ENCODE results near the gene SETD3. TPM values are rescaled to one million over a fixed set of nuclear protein-coding genes. Genes with fewer than 3 reads are reported as not detected.

The SETD3 gene
- total and polyA plus RNA-seq, 10 of the 15 experiments (the other 5 are each of a cell fraction or from before 2014, with no cell fraction given): 11.3 to 44.2 (median 36.5) TPM

DNA sequence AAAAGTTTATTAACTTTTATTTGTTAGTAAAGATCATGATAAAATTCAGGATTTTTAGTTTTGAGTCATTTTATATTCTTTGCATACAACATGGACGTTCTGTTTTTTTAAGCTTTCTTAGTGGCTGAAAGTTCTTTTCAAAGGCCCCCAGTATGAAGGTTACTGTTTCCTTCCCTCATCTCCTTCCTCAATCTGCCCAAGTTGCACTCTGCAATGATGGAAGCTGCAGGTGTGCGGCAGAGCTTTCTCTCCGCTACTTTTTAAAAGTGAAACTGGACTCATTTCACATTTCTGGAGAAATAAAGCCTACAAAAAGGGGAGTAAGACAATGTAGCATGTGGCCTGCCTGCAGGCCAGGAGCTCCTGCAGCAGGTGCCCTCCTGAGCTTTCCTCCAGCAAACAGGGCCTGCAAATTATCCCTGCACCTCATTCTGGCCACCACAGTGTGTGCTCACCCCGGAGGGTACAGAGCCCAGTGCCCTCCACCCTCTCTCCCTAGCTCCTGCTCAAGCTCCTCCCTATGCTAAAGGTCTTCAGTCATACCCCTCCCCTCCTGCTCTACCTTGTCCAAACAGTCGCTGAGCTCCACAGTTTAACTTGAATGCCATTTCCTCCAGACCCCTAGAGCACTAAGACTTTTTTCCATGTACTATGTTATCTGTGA lies 78.9 kb downstream of the SETD3 start (continued):
- TF ChIP-seq, protein P1, sequence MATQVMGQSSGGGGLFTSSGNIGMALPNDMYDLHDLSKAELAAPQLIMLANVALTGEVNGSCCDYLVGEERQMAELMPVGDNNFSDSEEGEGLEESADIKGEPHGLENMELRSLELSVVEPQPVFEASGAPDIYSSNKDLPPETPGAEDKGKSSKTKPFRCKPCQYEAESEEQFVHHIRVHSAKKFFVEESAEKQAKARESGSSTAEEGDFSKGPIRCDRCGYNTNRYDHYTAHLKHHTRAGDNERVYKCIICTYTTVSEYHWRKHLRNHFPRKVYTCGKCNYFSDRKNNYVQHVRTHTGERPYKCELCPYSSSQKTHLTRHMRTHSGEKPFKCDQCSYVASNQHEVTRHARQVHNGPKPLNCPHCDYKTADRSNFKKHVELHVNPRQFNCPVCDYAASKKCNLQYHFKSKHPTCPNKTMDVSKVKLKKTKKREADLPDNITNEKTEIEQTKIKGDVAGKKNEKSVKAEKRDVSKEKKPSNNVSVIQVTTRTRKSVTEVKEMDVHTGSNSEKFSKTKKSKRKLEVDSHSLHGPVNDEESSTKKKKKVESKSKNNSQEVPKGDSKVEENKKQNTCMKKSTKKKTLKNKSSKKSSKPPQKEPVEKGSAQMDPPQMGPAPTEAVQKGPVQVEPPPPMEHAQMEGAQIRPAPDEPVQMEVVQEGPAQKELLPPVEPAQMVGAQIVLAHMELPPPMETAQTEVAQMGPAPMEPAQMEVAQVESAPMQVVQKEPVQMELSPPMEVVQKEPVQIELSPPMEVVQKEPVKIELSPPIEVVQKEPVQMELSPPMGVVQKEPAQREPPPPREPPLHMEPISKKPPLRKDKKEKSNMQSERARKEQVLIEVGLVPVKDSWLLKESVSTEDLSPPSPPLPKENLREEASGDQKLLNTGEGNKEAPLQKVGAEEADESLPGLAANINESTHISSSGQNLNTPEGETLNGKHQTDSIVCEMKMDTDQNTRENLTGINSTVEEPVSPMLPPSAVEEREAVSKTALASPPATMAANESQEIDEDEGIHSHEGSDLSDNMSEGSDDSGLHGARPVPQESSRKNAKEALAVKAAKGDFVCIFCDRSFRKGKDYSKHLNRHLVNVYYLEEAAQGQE (IDR thresholded peaks at IDR 0.05; ENCODE audit: low read depth, low read length): no peak
- TF ChIP-seq MTA3 (IDR thresholded peaks at IDR 0.05; ENCODE audit: borderline replicate concordance, low read length): no peak
- no peak for TF ChIP-seq RUNX3 (IDR thresholded peaks at IDR 0.05; ENCODE audit: low read length)

DNA sequence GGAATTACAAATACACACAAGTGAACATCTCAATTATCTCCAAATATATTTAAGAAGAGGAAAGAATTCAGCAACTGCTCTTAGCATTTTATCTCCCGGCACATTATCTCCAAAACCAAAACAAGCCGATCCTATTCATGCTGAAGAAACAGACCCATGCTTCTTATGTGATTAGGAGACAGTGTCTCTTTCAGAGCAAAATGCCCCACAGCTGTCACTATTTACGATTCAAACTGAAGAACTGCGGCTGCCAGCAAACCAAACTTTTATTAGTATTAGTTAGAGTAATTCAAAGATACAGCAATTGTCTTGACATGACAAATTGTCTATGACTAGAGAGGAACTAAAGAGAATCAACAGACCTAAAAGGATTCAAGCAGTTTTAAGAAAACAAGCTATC lies 79.4 kb downstream of the SETD3 start:
- H3K9me3 ChIP-seq (replicated peaks; ENCODE audit: control insufficient read depth, insufficient read depth, low read length): no peaks in the 10 kb centered on the region
- ChIA-PET CTCF (interaction anchor here (1.0 to 4.2 kb wide), 7 partner anchors 8 to 16 kb away, joined by 3 to 29 read pairs (median 5); no protein-coding TSS in a partner anchor), SMC1A (ENCODE audit: uncharacterized antibody, unreplicated experiment) (interaction anchor here (1.0 to 1.4 kb wide), 2 partner anchors 12 to 18 kb away, joined by 3 read pairs; no protein-coding TSS in a partner anchor), POLR2A (no interaction called here), RAD21 (ENCODE audit: unreplicated experiment) (interaction anchor here (1.1 kb wide), 1 partner anchor 15 kb away, joined by 3 read pairs; no protein-coding TSS in a partner anchor)
- H3K79me2 ChIP-seq (ENCODE audit: control insufficient read depth, insufficient read depth, low read length): no peaks in the 10 kb centered on the region
- in situ Hi-C loops (cut with MboI): no loop called here
- DNase-seq (ENCODE audit: low read depth, low spot score) (no peak), ATAC-seq (no peak), FAIRE-seq (no peak)
- no peak overlapping the region for H3K4me3 ChIP-seq
- WGBS (ENCODE audit: insufficient coverage, insufficient replicate concordance, low lambda C conversion rate, missing lambda C conversion rate): 99% methylated on average over 4 of the region's 4 CpGs
- H3K9ac ChIP-seq (ENCODE audit: control insufficient read depth, insufficient read depth, low read length): no peak overlapping the region
- no peaks in the 10 kb centered on the region for H4K20me1 ChIP-seq (ENCODE audit: control insufficient read depth, insufficient read depth)
- peaks cover 3% of the 10 kb centered on the region; the same call in 1 of the 2 replicates for H3K4me1 ChIP-seq (ENCODE audit: control insufficient read depth, insufficient read depth, low read length)
- BruUV-seq (replicated peaks): no TSS peak
- H3K4me2 ChIP-seq (ENCODE audit: control insufficient read depth, insufficient read depth): no peak overlapping the region
- H3K27ac ChIP-seq (ENCODE audit: control insufficient read depth, insufficient read depth): no peak overlapping the region
- no peaks in the 10 kb centered on the region for H3K27me3 ChIP-seq (replicated peaks in 1 of 2; ENCODE audit: control insufficient read depth in 2 of 2, insufficient read depth in 2 of 2, low read length in 1 of 2)
- intact Hi-C loops (cut with micrococcal nuclease; ENCODE audit: unreplicated experiment): no loop called here
- H3K36me3 ChIP-seq (ENCODE audit: control insufficient read depth in 2 of 2, insufficient read depth in 2 of 2, low read length in 1 of 2): peaks cover 1 to 10% of the 10 kb centered on the region in 2 experiments; a peak in 3 of 4 replicates
- H2AFZ ChIP-seq (ENCODE audit: control insufficient read depth, low read depth, low read length): no peak overlapping the region
- no peak for TF ChIP-seq ESRRA (IDR thresholded peaks at IDR 0.05; ENCODE audit: low read length)
- no peak for TF ChIP-seq RCOR1 (conservative IDR thresholded peaks at IDR 0.05; ENCODE audit: low read depth, low read length)
- no peak for TF ChIP-seq FOS (IDR thresholded peaks at IDR 0.05; ENCODE audit: borderline replicate concordance, extremely low read depth, insufficient read length)
- no peak for TF ChIP-seq HCFC1 (IDR thresholded peaks at IDR 0.05; ENCODE audit: low read length)
- TF ChIP-seq SRF (IDR thresholded peaks at IDR 0.05; ENCODE audit: low read depth in 2 of 2, low read length in 2 of 2): no peak
- TF ChIP-seq, protein P2, sequence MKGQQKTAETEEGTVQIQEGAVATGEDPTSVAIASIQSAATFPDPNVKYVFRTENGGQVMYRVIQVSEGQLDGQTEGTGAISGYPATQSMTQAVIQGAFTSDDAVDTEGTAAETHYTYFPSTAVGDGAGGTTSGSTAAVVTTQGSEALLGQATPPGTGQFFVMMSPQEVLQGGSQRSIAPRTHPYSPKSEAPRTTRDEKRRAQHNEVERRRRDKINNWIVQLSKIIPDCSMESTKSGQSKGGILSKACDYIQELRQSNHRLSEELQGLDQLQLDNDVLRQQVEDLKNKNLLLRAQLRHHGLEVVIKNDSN (IDR thresholded peaks at IDR 0.05; ENCODE audit: borderline replicate concordance, extremely low read length, insufficient read depth, low read depth, low read length): no peak
- TF ChIP-seq HDGF (IDR thresholded peaks at IDR 0.05): no peak
- TF ChIP-seq, protein P3, sequence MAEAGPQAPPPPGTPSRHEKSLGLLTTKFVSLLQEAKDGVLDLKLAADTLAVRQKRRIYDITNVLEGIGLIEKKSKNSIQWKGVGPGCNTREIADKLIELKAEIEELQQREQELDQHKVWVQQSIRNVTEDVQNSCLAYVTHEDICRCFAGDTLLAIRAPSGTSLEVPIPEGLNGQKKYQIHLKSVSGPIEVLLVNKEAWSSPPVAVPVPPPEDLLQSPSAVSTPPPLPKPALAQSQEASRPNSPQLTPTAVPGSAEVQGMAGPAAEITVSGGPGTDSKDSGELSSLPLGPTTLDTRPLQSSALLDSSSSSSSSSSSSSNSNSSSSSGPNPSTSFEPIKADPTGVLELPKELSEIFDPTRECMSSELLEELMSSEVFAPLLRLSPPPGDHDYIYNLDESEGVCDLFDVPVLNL (IDR thresholded peaks at IDR 0.05; ENCODE audit: low read depth, low read length): no peak
- no peak for TF ChIP-seq STAT3 (IDR thresholded peaks at IDR 0.05; ENCODE audit: low read depth, low read length)
- no peak for TF ChIP-seq NRF1 (conservative IDR thresholded peaks at IDR 0.05; ENCODE audit: low read depth, low read length)
- TF ChIP-seq NR2C1 (IDR thresholded peaks at IDR 0.05): no peak
- no peak for TF ChIP-seq KAT2A (conservative IDR thresholded peaks at IDR 0.05; ENCODE audit: control insufficient read depth, low read depth, low read length)

Data from GM12878 (cell line).